NT2/D1 (cell line): ENCODE data around the gene ZBTB7B.

Experiments used
- DNase-seq: peaks from one replicate; pipeline ENCODE4 v3.0.0-alpha.2; 2011; ENCODE audit warnings: low read depth, low spot score
- H3K27me3 ChIP-seq: 2 replicates; pipeline ENCODE4 v1.6.0; 2011; ENCODE audit warnings: mild to moderate bottlenecking; ENCODE audit not compliant: insufficient read length, insufficient read depth
- H3K36me3 ChIP-seq: 2 replicates; pipeline ENCODE4 v1.6.1; 2011; ENCODE audit warnings: mild to moderate bottlenecking, low read length, mixed read lengths; ENCODE audit not compliant: insufficient read depth, insufficient read length
- H3K4me1 ChIP-seq: 2 replicates; pipeline ENCODE4 v1.5.1; 2011; ENCODE audit not compliant: insufficient read depth, insufficient read length
- H3K4me3 ChIP-seq: 2 replicates; pipeline ENCODE4 v1.5.1; 2011; ENCODE audit warnings: low read depth; ENCODE audit not compliant: insufficient read length
- H3K9ac ChIP-seq: 2 replicates; pipeline ENCODE4 v1.6.0; 2011; ENCODE audit warnings: low read depth; ENCODE audit not compliant: insufficient read length
- H3K9me3 ChIP-seq: 2 replicates; pipeline ENCODE4 v1.5.1; 2011; ENCODE audit warnings: mild to moderate bottlenecking, low read length; ENCODE audit not compliant: insufficient read depth
- SUZ12 ChIP-seq: IDR thresholded peaks from 2 replicates; pipeline ENCODE4 v1.6.1; 2011; ENCODE audit not compliant: insufficient read length, insufficient read depth; ENCODE audit errors: extremely low read depth
- YY1 ChIP-seq: IDR thresholded peaks from 2 replicates; pipeline ENCODE4 v1.6.1; 2011; ENCODE audit not compliant: insufficient read length, insufficient read depth
- ZNF274 ChIP-seq: IDR thresholded peaks from 2 replicates; pipeline ENCODE4 v1.6.1; 2011; ENCODE audit warnings: mild to moderate bottlenecking, low read depth, low read length

The ZBTB7B gene

DNA sequence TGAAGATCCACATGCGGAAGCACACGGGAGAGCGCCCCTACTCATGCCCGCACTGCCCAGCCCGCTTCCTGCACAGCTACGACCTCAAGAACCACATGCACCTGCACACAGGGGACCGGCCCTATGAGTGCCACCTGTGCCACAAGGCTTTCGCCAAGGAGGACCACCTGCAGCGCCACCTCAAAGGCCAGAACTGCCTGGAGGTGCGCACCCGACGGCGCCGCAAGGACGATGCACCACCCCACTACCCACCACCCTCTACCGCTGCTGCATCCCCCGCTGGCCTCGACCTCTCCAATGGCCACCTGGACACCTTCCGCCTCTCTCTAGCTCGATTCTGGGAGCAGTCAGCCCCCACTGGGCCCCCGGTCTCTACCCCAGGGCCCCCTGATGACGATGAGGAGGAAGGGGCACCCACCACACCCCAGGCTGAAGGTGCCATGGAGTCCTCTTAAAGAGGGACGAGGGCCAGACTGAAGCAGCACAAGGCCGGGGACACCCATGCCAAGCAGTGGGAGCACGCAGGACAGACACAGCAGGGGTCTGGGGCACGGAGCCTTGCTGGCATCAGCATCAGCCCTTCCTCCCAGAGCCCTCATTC lies 13.7 kb downstream of the ZBTB7B start:
- H3K4me3 ChIP-seq, result no peak overlapping the region

DNA sequence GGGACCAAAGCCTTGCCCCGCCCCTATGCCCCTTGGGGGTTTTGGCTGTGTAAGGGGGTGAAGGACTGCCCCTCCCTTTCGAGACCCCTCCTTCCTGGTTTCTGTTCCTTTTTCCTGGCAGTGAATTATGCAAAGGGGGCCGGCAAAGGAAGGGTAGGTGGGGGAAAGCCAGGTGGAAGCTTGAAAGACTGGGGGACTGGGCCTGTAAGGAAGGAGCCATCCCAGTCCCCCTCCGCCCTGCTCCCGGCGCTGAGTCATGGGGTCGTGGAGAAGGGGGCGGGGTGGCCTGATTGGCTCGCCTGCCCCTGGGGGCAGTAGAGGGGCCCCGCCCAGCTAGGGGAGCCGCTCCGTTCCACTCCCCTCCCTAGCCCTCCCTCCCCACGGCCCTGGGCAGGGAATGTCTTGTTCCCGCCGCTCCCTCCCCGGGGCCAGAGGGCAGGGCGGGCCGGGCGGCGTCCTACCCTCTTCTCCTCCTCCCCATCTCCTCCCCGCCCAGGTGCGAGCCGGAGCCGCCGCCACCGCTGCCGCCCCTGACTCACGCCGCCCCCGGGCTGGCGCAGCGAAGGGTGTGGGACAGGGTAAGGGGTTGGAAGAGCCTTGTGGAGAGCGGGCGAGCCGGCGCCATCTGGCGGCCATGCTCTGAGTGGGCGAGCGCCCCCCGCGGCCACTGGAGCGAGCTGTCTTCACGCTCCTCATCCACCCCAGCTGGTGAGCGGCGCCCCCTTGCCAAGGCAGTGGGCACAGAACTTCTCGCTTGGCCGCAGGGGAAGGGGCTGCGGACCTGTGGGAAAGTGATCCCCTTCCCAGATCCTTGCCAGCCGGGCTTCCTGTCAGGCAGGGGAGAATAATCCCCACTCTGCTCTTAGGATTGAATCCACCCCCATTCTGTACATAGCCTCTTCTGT lies 14.7 kb downstream of the ZBTB7B start:
- DNase-seq, result peak; percentile 96
- TF ChIP-seq YY1 (peak; percentile 42), ZNF274 (no peak), SUZ12 (no peak)
- Histone ChIP-seq H3K4me1 (peaks cover 14% of the 10 kb centered on the region), H3K4me3 (peak overlapping the region; percentile 6), H3K36me3 (peaks cover 24% of the 10 kb centered on the region), H3K9ac (peak overlapping the region; percentile 61), H3K27me3 (no peaks in the 10 kb centered on the region), H3K9me3 (peaks cover 63% of the 10 kb centered on the region; the same call in 1 of the 2 replicates)

More for the DNA sequence above, 13.7 kb downstream of the ZBTB7B start:
- peaks cover 24% of the 10 kb centered on the region for H3K36me3 ChIP-seq
- H3K27me3 ChIP-seq, result no peaks in the 10 kb centered on the region
- peaks cover 54% of the 10 kb centered on the region; the same call in 1 of the 2 replicates for H3K9me3 ChIP-seq
- H3K9ac ChIP-seq, result no peak overlapping the region
- H3K4me1 ChIP-seq, result peaks cover 19% of the 10 kb centered on the region
- no peak for DNase-seq
- TF ChIP-seq YY1, result no peak
- no peak for TF ChIP-seq ZNF274
- no peak for TF ChIP-seq SUZ12

DNA sequence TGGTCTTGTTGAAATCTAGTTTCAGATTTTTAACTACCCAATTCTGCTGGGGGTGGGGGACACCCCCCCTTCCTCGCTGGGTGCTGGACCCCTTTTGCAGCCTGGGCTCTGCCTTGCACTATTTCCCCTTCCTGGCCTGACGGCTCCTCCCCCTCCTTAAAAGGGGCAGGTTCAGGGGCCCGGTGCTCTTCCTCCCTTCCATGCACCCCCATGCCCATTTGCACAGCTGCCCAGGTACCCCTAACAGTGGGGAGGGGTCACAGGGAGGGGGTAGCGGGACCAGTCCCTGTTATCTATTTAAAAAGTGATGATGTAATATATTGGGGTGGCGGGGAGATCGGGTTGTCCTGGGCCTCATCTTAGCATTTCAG lies 15.3 kb downstream of the ZBTB7B start:
- H3K9me3 ChIP-seq, result peaks cover 63% of the 10 kb centered on the region; the same call in 1 of the 2 replicates
- no peak for DNase-seq
- no peaks in the 10 kb centered on the region for H3K27me3 ChIP-seq
- peak overlapping the region; percentile 61 for H3K9ac ChIP-seq
- peaks cover 24% of the 10 kb centered on the region for H3K36me3 ChIP-seq
- no peak for TF ChIP-seq YY1
- no peak for TF ChIP-seq ZNF274
- TF ChIP-seq SUZ12, result no peak
- H3K4me3 ChIP-seq, result peak overlapping the region; percentile 6
- H3K4me1 ChIP-seq, result peaks cover 11% of the 10 kb centered on the region

DNA sequence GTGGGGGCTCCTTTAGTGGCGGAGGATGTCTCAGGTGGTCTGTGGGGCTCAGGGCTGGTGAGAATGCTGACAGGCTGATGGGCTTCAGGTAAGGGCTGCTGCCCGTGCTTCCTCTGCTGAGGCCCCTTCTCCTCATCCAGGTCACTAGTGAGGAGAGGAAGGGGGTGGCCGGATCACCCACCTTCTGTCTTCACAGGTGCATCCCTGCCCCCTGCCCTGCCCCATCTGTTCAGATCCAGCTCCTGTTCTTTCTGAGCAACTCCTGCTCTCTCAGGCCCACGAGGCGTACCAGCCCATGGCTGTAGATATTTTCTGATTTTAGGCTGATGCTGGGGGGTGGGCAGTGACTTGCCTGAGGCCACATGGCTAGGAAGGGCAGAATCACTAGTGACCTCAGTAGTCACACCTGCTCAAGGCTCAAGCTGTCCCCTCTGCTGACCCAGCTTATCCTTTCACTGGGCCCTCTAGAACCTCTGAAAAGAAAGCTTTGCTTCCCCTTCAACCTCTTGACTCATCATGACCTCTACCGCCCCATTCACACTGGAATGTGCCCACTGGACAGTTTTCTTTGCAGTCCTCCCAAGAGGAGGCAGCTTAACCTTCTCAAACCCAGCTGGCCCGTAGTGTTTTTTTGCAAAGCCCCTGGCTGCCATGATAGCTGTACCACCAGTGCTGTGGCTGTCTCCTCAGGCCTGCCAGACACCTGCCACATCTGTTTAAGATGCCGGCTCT lies 16.2 kb downstream of the ZBTB7B start:
- peaks cover 24% of the 10 kb centered on the region for H3K36me3 ChIP-seq
- H3K4me1 ChIP-seq, result peaks cover 7% of the 10 kb centered on the region
- DNase-seq, result no peak
- H3K9me3 ChIP-seq, result peaks cover 63% of the 10 kb centered on the region; the same call in 1 of the 2 replicates
- H3K27me3 ChIP-seq, result no peaks in the 10 kb centered on the region
- no peak for TF ChIP-seq ZNF274
- TF ChIP-seq SUZ12, result no peak
- no peak for TF ChIP-seq YY1
- H3K4me3 ChIP-seq, result no peak overlapping the region
- no peak overlapping the region for H3K9ac ChIP-seq

DNA sequence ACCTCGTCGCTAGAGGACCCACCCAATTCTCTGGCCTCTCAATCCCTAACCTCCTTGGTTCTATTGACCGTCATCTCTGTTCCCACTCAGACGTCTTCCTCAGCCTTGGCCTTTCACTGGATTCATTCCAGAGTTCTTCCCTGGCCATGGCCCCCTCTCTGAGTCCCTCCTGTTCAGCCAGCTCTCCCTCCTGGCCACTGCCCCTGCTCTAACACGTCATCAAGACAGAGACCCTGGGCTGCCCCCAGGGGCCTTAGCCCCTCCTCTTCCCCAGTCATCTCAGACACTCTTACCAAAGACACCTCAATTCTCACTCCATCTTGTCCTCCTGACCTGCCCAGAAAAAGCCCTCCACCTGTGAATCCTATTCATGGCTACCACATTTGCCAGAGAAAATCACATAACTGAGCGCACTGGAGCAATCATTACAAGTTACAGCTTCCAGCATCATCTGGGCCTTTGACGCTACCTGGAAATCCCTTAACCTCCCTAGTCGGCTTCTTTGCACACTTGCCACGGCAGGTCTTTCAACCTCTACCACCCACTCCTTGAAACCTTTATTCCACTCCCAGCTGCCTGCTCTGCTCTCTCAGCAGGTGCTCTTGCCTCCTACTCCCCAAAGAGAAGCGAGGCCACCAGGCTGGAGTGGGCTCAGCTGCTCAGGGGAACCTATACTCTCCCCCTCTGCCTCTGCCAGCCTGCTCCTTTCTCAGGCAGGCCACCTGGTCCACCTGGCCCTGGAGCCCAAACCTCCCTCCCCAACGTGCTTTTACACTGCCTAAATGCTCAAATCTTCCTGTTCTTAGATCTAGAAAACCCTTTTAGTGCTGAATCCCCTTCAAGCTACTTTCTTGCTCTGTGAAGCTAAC lies 17.0 kb downstream of the ZBTB7B start:
- Histone ChIP-seq H3K27me3 (no peaks in the 10 kb centered on the region), H3K4me1 (peaks cover 7% of the 10 kb centered on the region), H3K36me3 (peaks cover 22% of the 10 kb centered on the region), H3K9ac (no peak overlapping the region), H3K9me3 (peaks cover 66% of the 10 kb centered on the region; the same call in 1 of the 2 replicates), H3K4me3 (no peak overlapping the region)
- no peak for TF ChIP-seq YY1
- no peak for DNase-seq

DNA sequence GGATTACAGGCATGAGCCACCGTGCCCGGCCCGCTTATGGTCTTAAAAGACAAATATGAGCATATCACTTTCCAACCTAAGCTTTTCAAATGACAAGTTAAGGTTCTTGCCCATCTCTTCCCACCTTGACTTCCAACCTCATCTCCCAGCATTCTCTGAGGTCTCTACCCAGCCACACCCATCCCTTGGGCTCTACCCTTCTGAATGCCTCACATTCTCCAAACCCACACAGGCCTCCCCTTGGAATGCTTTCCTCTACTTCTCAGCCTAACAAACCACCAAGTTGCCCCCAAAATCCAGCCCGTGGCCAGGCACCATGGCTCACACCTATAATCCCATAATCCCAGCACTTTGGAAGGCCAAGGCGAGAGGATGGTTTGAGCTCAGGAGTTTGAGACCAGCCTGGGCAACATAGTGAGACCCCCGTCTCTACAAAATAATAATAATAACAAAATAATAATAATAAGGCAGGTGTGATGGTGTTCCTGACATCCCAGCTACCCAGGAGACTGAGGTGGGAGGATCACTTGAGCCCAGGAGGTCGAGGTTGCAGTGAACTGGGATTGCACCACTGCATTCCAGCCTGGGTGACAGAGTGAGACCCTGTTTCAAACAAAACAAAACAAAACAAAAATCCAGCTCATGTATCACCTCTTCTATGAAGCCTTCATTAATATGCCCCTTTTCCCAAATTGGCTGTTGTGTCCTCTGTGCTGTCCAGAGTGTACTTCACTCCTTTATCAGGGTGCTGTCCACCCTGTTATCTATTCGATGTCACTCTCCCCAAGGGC lies 19.7 kb downstream of the ZBTB7B start:
- Histone ChIP-seq H3K9ac (no peak overlapping the region), H3K27me3 (no peaks in the 10 kb centered on the region), H3K4me1 (peaks cover 15% of the 10 kb centered on the region), H3K9me3 (peaks cover 44% of the 10 kb centered on the region; the same call in 1 of the 2 replicates), H3K36me3 (no peaks in the 10 kb centered on the region), H3K4me3 (no peak overlapping the region)
- TF ChIP-seq YY1, result no peak
- TF ChIP-seq ZNF274, result no peak
- TF ChIP-seq SUZ12, result no peak
- DNase-seq, result no peak

DNA sequence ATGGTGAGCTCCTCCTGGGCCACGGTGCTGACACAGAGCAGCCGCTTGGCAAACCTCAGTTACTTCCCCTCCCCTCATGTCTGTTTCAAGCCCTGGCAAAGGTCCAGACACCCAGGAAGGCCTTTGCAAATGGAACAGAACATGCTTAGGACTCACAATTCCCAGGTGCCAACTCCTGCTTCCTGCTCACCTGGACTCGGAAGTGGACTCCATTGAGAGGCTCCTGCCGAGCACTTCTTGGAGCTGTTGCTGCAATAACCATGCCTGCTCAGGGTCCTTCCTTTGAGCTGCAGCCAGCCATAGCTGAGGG lies 20.3 kb downstream of the ZBTB7B start:
- H3K4me1 ChIP-seq, result peaks cover 11% of the 10 kb centered on the region
- no peaks in the 10 kb centered on the region for H3K36me3 ChIP-seq
- H3K9ac ChIP-seq, result no peak overlapping the region
- TF ChIP-seq ZNF274 (no peak), SUZ12 (no peak), YY1 (no peak)
- H3K27me3 ChIP-seq, result no peaks in the 10 kb centered on the region
- H3K9me3 ChIP-seq, result peaks cover 38% of the 10 kb centered on the region; the same call in 1 of the 2 replicates
- H3K4me3 ChIP-seq, result no peak overlapping the region
- no peak for DNase-seq
